ENCODE data around the gene RNF115. TPM values are rescaled to one million over a fixed set of nuclear protein-coding genes. Genes with fewer than 3 reads are reported as not detected.

Gene RNF115
- total and polyA plus RNA-seq, 2 donors (not counting 3 experiments of a cell fraction or from before 2014, with no cell fraction given): 7.6 to 17.3 TPM

GRCh38 chr1:145701306-145701862, 122.5 kb downstream of the RNF115 start:
- H2AFZ ChIP-seq (ENCODE audit: low read depth, low read length): no peak overlapping the region
- H3K4me3 ChIP-seq (replicated peaks in 1 of 3; ENCODE audit: insufficient read depth in 1 of 3, low read depth in 1 of 3, low read length in 3 of 3): no peak overlapping the region
- no peaks in the 10 kb centered on the region for H3K79me2 ChIP-seq (ENCODE audit: control insufficient read depth, insufficient read depth, low read length)
- no TSS peak for BruUV-seq (replicated peaks)
- FAIRE-seq: no peak
- no peak overlapping the region for H3K4me2 ChIP-seq (ENCODE audit: insufficient read depth, low read length)
- no peaks in the 10 kb centered on the region for H3K9me3 ChIP-seq (replicated peaks; ENCODE audit: control insufficient read depth, insufficient read depth, low read length)
- no peaks in the 10 kb centered on the region for H3K4me1 ChIP-seq (ENCODE audit: control insufficient read depth, extremely low read depth, insufficient read depth, low read length)
- CTCF ChIA-PET: no interaction called here
- POLR2A ChIA-PET: no interaction called here
- peaks cover 11 to 13% of the 10 kb centered on the region in 2 experiments for H3K27me3 ChIP-seq (ENCODE audit: control insufficient read depth in 2 of 2, insufficient read depth in 2 of 2, low read length in 2 of 2)
- H3K9me1 ChIP-seq (replicated peaks; ENCODE audit: control insufficient read depth, extremely low read depth, insufficient read depth, low read length): no peaks in the 10 kb centered on the region
- no peak overlapping the region for H3K9ac ChIP-seq (replicated peaks; ENCODE audit: extremely low read depth, insufficient read depth, low read length)
- dilution Hi-C loops (cut with MboI; ENCODE audit: extremely low pct_ligation_motif_present, low sequenced_read_pairs): no loop called here
- TF ChIP-seq MAX (IDR thresholded peaks at IDR 0.05; ENCODE audit: insufficient read depth, insufficient read length) (no peak), CTCF (IDR thresholded peaks at IDR 0.05; ENCODE audit: extremely low read depth in 1 of 2, insufficient read depth in 1 of 2, low read depth in 1 of 2, low read length in 2 of 2) (no peak), EZH2 (IDR thresholded peaks at IDR 0.05; ENCODE audit: borderline replicate concordance, low read depth, low read length, severe bottlenecking) (no peak)
- no peak for DNase-seq (ENCODE audit: low read depth, low spot score)
- H3K27ac ChIP-seq (ENCODE audit: insufficient read depth, low read depth, low read length): no peak overlapping the region
- H3K36me3 ChIP-seq (ENCODE audit: control insufficient read depth in 2 of 2, extremely low read depth in 1 of 2, insufficient read depth in 2 of 2, low read length in 2 of 2): no peaks in the 10 kb centered on the region
- H4K20me1 ChIP-seq (replicated peaks; ENCODE audit: control insufficient read depth, extremely low read depth, insufficient read depth, low read length): no peaks in the 10 kb centered on the region
- intact Hi-C loops (cut with micrococcal nuclease): no loop called here

- no peak for FAIRE-seq
- POLR2A ChIA-PET: no interaction called here
- Histone ChIP-seq H4K20me1 (replicated peaks; ENCODE audit: control insufficient read depth, extremely low read depth, insufficient read depth, low read length) (no peaks in the 10 kb centered on the region), H3K4me1 (ENCODE audit: control insufficient read depth, extremely low read depth, insufficient read depth, low read length) (no peaks in the 10 kb centered on the region), H3K9me3 (replicated peaks; ENCODE audit: control insufficient read depth, insufficient read depth, low read length) (no peaks in the 10 kb centered on the region), H3K27ac (ENCODE audit: insufficient read depth, low read depth, low read length) (no peak overlapping the region), H2AFZ (ENCODE audit: low read depth, low read length) (no peak overlapping the region), H3K9ac (replicated peaks; ENCODE audit: extremely low read depth, insufficient read depth, low read length) (no peak overlapping the region), H3K9me1 (replicated peaks; ENCODE audit: control insufficient read depth, extremely low read depth, insufficient read depth, low read length) (no peaks in the 10 kb centered on the region), H3K4me2 (ENCODE audit: insufficient read depth, low read length) (no peak overlapping the region), H3K27me3 (ENCODE audit: control insufficient read depth in 2 of 2, insufficient read depth in 2 of 2, low read length in 2 of 2) (peaks cover 5 to 8% of the 10 kb centered on the region in 2 experiments), H3K36me3 (ENCODE audit: control insufficient read depth in 2 of 2, extremely low read depth in 1 of 2, insufficient read depth in 2 of 2, low read length in 2 of 2) (no peaks in the 10 kb centered on the region), H3K4me3 (replicated peaks in 1 of 3; ENCODE audit: insufficient read depth in 1 of 3, low read depth in 1 of 3, low read length in 3 of 3) (no peak overlapping the region), H3K79me2 (ENCODE audit: control insufficient read depth, insufficient read depth, low read length) (no peaks in the 10 kb centered on the region)
- DNase-seq (ENCODE audit: low read depth, low spot score): no peak
- CTCF ChIA-PET: no interaction called here
- dilution Hi-C loops (cut with MboI; ENCODE audit: extremely low pct_ligation_motif_present, low sequenced_read_pairs): no loop called here
- intact Hi-C loops (cut with micrococcal nuclease): loop anchor here (2.0 kb wide), 1 partner anchor 18 kb away; no protein-coding TSS in a partner anchor
- no TSS peak for BruUV-seq (replicated peaks)
- TF ChIP-seq GATA2 (IDR thresholded peaks at IDR 0.05; ENCODE audit: insufficient read depth, insufficient read length, low read depth, low read length): no peak
These were observed 127.3 kb downstream of the RNF115 start for GRCh38 chr1:145696630-145696960.
